ENCODE measurements around the gene SNX13.
A peak's percentile ranks its signal among the peaks of the same experiment; 100 is the strongest.

Gene SNX13

GRCh38 chr7:17937506-17938120, 2.7 kb downstream of the SNX13 start:
- H3K4me1 ChIP-seq (ENCODE audit: low read length): peaks cover 14% of the 10 kb centered on the region; the same call in 1 of the 2 replicates
- no peak for TF ChIP-seq EZH2 (optimal IDR thresholded peaks at IDR 0.05; ENCODE audit: low read depth, low read length)
- no peak for TF ChIP-seq CTCF (IDR thresholded peaks at IDR 0.05; ENCODE audit: low read length)
- TF ChIP-seq EZH2phosphoT487 (IDR thresholded peaks at IDR 0.05; ENCODE audit: low read length): no peak
- peaks cover 74% of the 10 kb centered on the region for H3K79me2 ChIP-seq (ENCODE audit: low read length)
- no peaks in the 10 kb centered on the region for H3K9me3 ChIP-seq (replicated peaks; ENCODE audit: insufficient read depth, low read length)
- no peaks in the 10 kb centered on the region for H3K27me3 ChIP-seq (replicated peaks; ENCODE audit: insufficient read depth, low read length)
- H2AFZ ChIP-seq (ENCODE audit: low read length): no peak overlapping the region
- no peak overlapping the region for H3K4me3 ChIP-seq (ENCODE audit: low read length)
- peak overlapping the region; percentile 84; the same call in 1 of the 2 replicates for H3K4me2 ChIP-seq (ENCODE audit: low read depth, low read length)
- H3K36me3 ChIP-seq (replicated peaks; ENCODE audit: insufficient read depth, low read length): no peaks in the 10 kb centered on the region
- no peaks in the 10 kb centered on the region for H3K9me2 ChIP-seq (replicated peaks; ENCODE audit: insufficient read depth, low read length)
- 0 out of 2 replicates have a peak, but pooled peaks cover 4% of the 10 kb centered on the region for H4K20me1 ChIP-seq (ENCODE audit: insufficient read depth, low read length)
- H3F3A ChIP-seq (ENCODE audit: insufficient read depth, low read length): peaks cover 10% of the 10 kb centered on the region; the same call in 1 of the 2 replicates
- H3K9ac ChIP-seq (ENCODE audit: low read length): no peak overlapping the region
- no peak for DNase-seq
- H3K27ac ChIP-seq (ENCODE audit: low read length): no peak overlapping the region

GRCh38 chr7:17936321-17936720, 4.0 kb downstream of the SNX13 start:
- Histone ChIP-seq H3K4me1 (ENCODE audit: low read length) (peaks cover 13% of the 10 kb centered on the region; the same call in 1 of the 2 replicates), H3K4me2 (ENCODE audit: low read depth, low read length) (no peak overlapping the region), H3K4me3 (ENCODE audit: low read length) (no peak overlapping the region), H3F3A (ENCODE audit: insufficient read depth, low read length) (peaks cover 10% of the 10 kb centered on the region; the same call in 1 of the 2 replicates), H3K9me3 (replicated peaks; ENCODE audit: insufficient read depth, low read length) (no peaks in the 10 kb centered on the region), H3K27me3 (replicated peaks; ENCODE audit: insufficient read depth, low read length) (no peaks in the 10 kb centered on the region), H3K27ac (ENCODE audit: low read length) (no peak overlapping the region), H4K20me1 (ENCODE audit: insufficient read depth, low read length) (0 out of 2 replicates have a peak, but pooled peaks cover 4% of the 10 kb centered on the region), H3K9ac (ENCODE audit: low read length) (no peak overlapping the region), H3K9me2 (replicated peaks; ENCODE audit: insufficient read depth, low read length) (no peaks in the 10 kb centered on the region), H3K79me2 (ENCODE audit: low read length) (peaks cover 87% of the 10 kb centered on the region), H3K36me3 (replicated peaks; ENCODE audit: insufficient read depth, low read length) (no peaks in the 10 kb centered on the region), H2AFZ (ENCODE audit: low read length) (no peak overlapping the region)
- no peak for TF ChIP-seq EZH2 (optimal IDR thresholded peaks at IDR 0.05; ENCODE audit: low read depth, low read length)
- TF ChIP-seq CTCF (IDR thresholded peaks at IDR 0.05; ENCODE audit: low read length): no peak
- DNase-seq: no peak

DNA sequence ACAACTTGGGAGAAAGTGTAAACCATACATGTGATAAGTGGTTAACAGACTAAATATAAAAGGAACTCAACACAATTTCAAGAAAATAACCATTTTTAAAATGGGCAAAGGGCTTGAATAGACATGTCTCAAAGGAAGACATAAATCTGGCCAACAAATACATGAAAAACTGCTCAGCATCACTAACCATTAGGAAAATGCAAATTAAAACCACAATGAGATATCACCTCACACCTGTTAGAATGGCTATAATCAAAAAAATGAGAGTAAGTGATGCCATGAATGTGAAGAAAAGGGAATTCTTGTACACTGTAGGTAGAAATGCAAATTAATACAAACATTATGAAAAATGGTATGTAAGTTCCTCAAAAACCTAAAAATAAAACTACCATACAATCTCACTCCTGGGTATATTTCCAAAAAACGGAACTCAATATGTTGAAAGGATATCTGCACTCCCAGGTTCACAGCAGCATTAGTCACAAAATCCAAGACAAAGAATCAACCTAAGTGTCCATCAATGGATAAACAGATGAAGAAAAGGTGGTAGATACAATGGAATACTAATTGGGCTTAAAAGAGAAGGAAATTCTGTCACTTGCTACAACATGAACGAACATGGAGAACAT, 5.6 kb downstream of the SNX13 start:
- Histone ChIP-seq H3K4me2 (ENCODE audit: low read depth, low read length) (no peak overlapping the region), H3K27ac (ENCODE audit: low read length) (no peak overlapping the region), H3K27me3 (replicated peaks; ENCODE audit: insufficient read depth, low read length) (no peaks in the 10 kb centered on the region), H3K4me1 (ENCODE audit: low read length) (peaks cover 9% of the 10 kb centered on the region; the same call in 1 of the 2 replicates), H3K9me2 (replicated peaks; ENCODE audit: insufficient read depth, low read length) (no peaks in the 10 kb centered on the region), H3K79me2 (ENCODE audit: low read length) (peaks cover 97% of the 10 kb centered on the region), H3K9ac (ENCODE audit: low read length) (no peak overlapping the region), H3F3A (ENCODE audit: insufficient read depth, low read length) (peaks cover 10% of the 10 kb centered on the region; the same call in 1 of the 2 replicates), H3K9me3 (replicated peaks; ENCODE audit: insufficient read depth, low read length) (no peaks in the 10 kb centered on the region), H3K36me3 (replicated peaks; ENCODE audit: insufficient read depth, low read length) (no peaks in the 10 kb centered on the region), H3K4me3 (ENCODE audit: low read length) (no peak overlapping the region), H4K20me1 (ENCODE audit: insufficient read depth, low read length) (0 out of 2 replicates have a peak, but pooled peaks cover 4% of the 10 kb centered on the region), H2AFZ (ENCODE audit: low read length) (no peak overlapping the region)
- DNase-seq: no peak
- no peak for TF ChIP-seq EZH2 (optimal IDR thresholded peaks at IDR 0.05; ENCODE audit: low read depth, low read length)
